GM19467 (cell line): Measurements from ENCODE around the gene TNFSF8.

Experiments used
- ATAC-seq: cut with Tn5 transposase; IDR thresholded peaks from one replicate; pipeline ENCODE4 v1.9.1; 2021; ENCODE audit warnings: mild to moderate bottlenecking, moderate library complexity; ENCODE audit not compliant: unreplicated experiment

The TNFSF8 gene

DNA sequence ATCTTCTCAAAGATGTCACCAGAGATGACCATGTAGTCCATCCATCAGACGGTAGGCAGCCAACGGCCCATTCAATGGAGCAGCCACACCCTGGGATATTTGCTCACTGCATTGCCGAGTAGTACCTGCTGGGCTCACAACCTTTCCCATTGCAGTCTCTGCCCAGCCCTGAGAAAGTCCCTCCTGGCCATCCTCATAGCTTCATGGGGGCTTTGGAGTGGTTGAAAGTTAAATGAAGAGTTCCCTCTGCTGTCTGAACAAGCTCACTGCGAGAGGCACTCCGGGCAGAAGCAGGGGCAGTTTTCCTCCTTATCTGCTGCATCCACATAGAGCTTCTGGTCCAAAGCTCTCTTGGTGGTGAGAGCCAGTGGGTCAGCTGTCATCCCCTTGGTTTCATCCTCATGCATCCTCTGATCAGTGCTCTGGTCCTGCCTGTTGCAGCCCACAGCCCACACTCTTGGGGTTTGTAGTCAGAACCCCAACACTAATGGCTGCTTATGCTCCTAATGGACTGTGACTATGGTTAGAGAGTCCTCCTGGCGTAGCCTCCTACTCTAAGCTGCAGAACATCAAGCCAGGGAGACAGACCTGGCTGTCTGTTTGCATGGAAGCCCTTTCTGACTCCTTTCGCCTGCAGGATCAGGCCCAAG is 23.3 kb downstream of the TNFSF8 start:
- no peak for ATAC-seq

DNA sequence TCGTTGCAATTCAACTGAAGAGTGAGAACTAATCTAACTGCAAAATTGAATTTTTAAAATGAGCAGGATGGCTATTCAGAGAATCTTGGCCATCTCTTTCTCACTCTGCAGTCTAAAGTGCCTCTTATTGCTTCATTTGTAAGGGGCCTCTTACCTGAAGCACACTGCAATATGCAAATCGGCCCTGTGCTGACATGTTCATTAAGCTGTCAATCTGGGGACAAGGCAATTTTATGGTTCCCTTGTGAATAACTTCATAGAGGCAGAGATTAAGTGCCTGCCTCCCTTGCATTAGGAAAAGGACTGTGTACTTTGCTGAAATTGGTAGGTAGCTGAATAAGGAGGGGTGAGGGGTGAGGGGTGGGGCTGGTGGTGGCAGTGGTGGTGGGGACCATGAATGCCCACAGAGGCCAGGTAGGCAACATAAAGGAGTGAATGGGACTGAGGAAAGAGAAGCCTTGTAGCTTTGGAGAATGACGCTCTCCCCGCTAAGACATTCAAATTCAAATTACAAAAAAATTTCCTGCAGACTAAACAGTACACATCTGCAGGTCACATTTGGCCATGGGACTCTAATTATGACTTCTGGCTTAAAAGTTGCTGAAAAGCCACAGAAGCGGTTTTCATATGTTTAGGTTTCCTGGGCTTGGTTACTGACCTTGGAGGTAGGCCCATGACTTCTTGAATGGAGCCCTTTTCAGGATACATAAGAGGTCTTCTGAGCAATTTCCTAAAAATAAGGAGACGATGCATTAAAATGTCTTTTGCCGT is 25.0 kb downstream of the TNFSF8 start:
- ATAC-seq, result no peak

DNA sequence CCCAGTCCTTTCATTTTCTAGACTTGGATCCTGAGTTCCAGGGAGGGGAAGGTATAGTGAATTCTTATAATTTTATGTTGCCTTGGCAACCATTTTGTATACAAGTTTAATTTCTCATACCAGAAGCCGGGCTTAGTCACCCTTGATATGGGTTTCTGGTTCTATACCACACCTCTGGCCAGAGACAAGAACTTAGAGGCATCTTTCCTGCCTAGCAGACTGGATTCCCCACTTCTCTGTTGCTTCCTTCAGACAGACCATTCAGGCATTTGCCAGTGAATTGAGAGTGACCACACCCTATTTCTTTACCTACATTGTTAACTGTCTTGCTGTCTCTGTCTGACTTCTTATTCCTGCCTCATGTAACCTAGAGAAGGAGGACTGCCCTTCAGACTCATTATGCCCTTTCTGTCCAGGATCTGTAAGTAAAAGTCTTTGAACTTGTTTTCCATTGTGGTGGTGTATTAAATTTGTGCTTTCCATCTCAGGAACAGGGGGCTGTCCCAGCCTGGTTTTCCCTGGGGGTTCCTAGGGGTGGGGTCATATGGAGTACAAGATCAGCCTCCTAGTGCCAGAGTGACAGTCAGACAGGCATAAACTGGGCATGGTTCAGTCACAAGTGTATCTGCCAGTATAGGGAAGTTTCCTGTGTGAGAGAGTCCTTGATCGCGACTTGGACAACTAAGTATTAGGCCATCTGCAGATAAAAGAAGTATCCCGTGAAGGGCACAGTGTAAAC is 27.4 kb downstream of the TNFSF8 start:
- no peak for ATAC-seq

DNA sequence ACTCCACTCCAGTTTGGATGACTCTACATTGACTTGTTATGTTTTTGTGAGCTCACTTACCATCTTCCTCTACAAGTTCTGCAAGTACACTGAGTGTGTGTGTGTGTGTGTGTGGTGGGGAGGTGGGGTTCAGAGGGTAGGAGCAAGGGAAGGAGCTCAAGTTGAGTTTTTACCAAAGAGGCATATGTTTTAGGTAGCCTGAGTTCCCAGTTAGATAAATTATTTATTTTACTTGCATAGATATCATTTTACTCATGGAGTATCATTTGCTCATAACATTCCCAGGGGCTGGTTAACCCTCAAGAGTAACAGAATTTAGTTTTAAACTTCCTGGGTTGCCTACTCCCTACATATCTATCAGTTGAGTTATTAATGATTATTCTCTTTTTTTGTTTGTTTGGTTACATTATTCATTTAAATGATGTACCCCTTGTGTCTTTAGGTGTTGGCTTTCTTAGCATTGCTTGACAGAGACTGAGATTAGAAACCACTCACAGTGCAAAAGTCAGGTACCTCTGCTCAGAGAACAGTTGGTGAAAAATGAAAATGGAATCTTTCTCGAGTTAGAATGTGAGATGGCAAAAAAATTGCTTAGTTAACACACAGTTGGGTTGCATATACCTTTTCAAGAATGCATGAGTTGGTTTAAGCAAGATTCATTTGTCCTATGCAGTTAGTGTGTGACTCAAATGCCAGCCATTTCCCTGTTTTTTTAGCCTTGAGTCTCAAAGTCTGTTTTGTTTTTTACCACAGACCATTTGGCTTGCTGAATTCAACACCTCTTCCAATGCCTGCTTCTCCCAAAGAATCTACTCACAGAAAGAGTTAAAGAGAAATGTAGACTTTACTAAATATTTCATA is 29.2 kb downstream of the TNFSF8 start:
- no peak for ATAC-seq

DNA sequence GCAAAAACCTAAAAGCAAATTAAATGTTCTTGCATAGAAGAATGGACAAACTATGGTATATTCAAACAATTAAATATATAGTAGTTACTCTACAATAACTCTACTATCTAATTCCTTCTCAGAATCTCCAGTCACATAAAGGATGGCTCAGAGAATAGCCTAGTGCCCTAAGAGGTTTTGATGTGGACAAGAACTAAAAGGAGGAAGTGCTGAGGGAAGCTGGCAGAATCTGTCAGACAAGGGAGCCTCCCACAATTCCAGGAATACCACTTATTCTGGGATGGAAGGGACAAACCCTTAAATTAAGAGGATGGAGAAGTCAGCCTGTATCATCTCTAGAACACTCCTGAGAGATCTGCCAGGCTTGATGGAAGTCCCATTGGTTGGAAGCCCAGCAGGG is 30.4 kb downstream of the TNFSF8 start:
- ATAC-seq, result no peak

DNA sequence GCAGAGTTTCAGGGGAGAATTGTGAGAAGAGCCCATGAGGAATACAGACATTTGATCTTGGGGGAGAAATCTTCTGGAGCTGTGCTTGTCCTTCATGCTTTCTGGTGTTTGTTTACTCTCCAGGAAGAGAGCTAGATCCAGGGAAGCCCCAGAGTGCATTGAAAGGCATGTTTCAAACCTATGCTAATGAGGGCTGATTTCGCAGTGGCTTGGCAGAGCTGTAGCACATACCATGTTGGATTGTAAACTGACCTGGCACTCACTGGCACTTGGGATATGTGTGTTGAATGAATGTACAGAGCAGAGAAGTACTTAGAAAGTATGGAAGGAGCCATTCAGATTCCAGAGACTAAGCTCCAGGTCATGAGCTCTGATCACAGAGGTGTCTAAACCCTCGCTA is 30.9 kb downstream of the TNFSF8 start:
- ATAC-seq, result no peak

DNA sequence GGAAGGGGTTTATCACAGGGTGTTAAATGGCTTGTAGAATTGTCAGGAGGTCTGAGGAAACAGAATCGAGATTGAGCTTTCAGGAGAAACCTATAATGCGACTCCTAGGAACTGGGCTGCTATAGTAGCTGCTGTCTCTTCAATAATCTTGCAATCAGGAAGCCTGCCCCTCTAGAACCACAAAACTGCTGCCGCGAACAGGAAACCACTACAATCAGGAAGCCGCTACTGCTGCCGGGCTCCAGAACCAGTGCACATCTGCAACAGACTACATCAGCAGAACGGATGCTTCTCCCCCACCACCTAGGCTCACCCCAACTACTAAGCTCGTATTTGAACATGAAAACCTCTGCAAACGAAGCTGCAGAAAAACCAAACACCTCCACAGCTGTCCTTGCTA is 31.6 kb downstream of the TNFSF8 start:
- ATAC-seq, result peak; percentile 68

DNA sequence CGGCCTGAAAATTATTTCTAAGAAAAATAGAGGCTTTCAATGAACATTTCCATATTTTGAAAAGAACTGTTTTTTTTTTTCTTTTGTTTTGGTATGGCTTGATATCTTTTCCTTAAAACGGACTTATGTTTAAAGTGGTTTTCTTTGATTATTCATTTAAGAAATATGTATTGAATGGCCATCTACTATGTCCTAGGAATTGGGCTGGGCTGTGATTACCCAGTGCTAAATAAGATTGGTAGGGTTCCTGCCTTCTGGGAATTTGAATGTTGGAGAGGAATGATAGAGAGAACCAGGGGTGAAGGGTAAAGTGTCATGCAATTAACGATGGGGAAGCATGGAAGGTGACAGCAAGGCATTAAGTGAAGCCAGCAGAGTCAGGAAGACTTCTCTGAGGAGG is 33.2 kb downstream of the TNFSF8 start:
- ATAC-seq, result no peak

DNA sequence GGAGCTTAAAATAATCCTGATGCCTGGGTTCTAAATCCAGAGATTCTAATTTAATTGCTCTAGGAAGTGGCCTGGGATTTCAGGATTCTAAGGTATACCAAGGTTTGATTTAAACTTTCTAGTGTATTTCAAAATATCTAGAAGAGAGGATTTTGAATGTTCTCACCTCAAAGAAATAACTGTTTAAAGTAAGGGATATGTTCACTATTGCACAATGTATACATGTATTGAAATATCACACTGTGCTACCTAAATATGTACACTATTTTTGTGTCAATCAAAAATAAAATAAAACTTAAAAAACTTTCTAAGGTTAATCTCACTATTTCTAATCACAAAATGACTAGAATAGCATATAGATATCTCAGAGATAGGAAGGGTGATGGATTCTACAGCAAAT is 34.0 kb downstream of the TNFSF8 start:
- no peak for ATAC-seq

DNA sequence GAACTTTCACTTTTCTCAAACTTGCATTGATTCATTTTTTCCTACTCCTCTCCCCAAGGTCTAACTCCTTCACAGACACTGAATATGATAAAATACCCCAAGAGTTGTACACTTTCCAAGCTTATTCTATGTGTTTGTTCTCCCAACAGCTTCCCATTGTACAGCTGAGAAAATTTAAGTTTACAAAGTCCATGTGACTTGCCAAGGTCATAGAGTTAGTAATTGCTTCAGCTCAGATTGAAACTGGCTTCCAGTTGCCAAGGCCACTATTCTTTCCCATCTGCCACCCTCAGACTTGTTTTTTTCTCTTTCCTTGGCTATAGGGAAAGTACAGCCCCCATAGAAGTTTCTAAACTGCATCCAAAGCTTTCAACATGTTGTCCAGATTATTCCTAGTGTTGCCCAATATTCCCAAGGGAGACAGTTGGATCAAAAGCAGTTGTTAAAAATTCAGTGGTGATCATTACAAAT is 34.8 kb downstream of the TNFSF8 start:
- ATAC-seq, result no peak

DNA sequence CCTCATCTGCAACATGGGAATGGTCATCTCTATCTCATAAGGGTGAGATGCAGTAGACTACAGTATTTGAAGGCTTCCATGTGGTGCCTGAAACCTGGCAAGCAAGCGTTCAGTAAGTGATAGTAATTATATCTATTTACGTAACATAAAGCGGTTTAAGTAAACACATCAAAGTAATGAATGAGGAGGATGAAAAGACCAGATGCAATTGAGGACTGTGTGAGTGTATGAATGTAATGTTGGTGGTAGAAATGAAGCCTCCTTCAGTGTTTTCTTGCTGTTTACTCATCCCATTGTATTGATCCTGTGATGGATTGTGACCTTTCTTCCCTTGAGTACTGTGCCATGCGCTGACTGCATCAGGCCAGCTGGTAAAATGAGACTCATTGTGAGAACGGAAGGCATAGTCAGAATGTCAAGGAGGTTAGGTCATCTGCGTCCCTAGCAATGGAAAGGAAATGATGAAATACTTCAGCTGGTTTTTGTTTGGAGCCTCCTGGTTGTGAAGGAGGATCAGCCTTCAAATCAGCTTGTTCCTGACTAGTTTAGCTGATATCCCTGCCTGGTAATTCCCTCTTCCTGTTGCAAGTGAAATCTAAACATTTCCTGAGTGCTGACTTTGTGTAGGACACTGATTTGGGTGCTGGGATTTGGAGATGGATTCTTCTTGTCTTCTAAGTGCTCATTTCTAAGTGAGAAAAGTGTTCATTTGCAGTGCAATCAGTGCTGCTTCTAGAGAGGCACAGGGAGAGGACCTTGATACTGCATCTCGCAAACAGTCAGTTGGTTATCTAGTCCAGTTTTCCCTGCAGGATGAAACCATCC is 35.6 kb downstream of the TNFSF8 start:
- ATAC-seq, result no peak

DNA sequence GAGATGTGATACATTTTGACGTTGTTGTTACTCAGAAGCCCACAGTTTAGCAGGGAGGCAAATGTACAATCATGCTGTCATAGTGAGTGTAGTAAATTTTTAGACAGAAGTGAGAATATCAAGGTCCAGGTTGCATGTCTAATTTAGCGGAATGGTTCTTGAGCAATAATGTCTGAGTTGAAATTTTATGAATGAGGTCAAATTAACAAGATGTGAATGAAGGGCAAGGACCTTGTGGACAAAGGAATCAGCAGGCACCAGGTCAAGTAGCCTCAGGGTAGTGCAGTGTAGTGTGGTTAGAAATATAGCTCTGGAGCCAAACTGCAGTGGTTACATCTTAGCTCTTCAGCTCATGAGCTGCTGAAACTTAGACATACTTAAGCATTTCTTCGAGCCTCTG is 36.2 kb downstream of the TNFSF8 start:
- ATAC-seq, result no peak

DNA sequence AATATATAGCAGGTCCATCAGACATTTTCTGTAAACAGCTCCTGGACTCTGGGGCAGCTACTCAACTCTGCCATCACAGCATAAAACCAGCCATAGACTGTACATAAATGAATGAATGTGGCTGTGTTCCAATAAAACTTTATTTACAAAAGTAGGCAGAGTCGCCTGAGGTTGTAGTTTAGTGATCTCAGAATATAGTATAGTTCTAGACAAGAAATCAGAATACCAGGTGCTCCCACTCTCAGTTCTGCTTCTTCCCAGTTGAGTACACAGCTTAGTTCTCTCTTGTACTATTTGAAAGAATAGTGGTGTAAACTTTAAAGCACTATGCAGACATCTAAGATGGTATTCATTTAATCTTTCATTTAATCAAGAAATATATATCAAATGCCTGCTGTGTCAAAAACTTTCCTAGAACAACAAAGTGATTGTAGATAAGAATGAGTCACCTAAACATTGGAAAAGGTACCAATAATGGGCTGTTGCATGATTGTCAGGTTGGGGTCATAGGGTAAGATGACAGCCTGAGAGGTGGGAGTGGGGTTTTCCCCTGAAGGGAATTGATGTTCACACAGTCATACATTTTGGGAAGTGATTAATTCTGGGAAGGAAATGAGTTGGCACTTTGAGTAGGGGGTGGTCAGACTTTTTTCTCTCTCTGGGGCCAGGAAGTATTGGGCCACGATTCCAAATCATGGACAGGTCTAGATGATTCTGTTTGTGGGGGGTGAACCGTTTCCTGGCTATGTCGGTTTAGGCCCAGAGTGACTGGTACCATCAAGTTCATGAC is 37.0 kb downstream of the TNFSF8 start:
- no peak for ATAC-seq

DNA sequence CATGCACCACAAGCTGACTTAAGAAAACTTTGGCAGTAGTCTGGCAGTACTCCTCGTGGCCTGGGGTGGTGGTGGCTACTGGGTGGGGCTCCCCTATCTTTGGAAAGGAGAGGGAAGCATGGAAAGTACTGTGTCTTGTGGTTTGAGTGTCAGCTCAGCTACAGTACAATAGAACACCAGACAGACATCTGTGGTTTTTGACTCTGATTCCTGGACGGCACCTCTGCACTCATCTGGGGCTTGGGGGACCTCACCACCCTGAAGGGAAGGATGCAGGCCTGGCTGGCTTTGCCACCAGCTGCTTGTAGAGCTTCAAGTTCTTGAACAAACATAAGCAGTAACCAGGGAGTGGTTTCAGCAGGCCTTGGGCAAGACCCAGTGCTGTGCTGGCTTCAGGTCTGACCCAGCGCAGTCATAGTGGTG is 40.6 kb downstream of the TNFSF8 start:
- no peak for ATAC-seq

DNA sequence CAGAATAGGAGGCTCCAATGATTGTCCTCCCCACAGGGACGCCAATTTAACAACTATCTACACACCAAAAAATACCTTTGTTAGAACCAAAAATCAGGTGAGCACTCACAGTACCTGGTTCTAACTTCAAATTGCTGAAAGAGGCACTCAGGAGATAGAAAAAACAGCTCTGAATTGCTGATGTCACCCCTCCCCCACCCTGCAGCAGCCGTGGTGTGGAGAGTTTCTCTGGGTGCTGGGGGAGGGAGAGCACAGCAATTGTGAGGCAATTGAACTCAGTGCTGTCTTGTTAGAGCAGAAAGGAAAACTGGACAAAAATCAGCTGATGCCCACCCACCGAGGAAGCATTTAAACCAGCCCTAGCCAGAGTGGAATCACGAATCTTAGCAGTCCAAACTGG is 41.8 kb downstream of the TNFSF8 start:
- ATAC-seq, result no peak

DNA sequence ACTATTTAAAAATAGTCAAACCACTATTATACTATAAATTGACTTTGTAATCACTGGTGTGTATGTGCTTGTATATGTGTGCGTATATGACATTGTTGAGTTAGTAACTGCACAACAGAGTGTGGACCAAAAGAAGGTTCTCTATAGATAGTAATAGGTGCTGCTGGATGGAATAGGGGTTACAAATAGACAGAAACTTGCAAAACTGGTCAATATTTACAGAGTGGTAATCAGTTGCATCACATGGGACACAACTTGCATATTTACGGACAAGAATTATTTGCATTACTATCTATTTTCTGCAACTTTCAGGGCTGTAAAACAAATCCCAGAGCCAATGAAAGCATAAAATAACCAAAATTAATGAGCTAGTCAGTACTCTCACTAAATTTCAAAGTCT is 42.4 kb downstream of the TNFSF8 start:
- no peak for ATAC-seq

DNA sequence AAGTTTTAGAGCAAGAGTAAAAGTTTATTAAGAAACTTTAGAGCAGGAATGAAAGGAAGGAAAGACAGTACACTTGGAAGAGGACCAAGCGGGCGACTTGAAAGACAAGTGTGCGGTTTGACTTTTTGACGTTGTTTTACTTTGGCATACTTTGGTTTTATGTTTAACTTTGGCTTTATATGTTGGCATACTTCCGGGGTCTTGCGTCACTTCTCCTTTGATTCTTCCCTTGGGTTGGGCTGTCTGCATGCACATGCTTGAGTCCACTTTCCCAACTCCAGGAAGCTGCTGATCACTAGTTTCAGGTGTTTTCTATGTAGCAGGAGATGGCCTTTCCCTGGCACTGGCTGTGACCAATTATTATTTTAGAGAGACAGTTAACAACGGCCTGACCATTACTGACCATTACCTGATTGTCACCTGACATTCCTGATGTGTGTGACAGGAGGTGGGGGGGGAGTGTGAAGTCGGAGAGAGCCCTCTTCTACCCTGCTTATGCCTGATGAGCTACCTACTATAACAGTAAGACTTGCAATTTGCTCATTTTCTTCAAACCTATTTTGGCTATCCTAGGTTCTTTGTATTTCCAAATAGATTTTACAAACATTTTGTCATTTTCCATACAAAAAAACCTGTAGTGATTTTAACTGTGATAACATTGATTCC is 45.5 kb downstream of the TNFSF8 start:
- no peak for ATAC-seq

DNA sequence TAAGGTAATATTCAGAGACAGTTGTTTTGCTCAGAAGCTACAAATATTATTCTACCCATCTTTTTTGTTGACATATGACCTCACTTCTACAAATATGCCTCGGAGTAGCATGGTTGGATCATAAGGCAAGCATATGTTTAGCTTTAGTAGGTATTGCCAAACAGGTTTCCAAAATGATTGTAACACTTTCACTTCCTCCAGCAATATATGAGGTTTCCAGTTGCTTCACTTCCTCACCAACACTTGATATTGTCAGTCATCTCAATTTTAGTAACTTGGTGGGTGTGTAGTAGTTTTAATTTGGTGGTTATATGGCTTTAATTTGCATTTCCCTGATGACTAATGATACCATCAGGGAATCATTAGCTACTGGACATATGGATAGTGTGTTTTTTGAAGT is 46.7 kb downstream of the TNFSF8 start:
- no peak for ATAC-seq

DNA sequence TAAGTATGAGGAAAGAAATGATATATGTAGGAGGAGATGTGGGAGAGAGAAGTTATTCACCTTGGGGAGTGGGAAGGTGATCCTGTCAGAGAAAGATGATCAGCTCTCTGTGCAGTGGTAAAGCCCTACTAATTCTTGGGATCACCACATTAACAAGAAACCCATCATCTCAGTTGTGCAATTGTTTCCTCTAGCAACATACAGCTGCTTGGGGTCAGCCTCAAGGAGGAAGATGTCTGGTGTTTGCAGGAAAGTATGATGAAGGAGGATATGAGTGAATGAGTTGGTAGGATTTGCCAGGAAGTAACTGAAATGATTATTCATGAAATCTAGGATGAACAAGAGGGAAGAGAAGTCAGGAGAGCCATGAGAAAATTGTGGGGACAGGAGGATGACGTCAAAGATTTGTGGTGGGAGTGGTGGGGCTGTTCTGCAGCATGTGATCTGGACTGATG is 50.1 kb downstream of the TNFSF8 start:
- ATAC-seq, result no peak
